Endothelial cell of coronary artery (primary cell): ENCODE measurements around the gene ATP2B2. TPM values are rescaled to one million over a fixed set of nuclear protein-coding genes. Genes with fewer than 3 reads are reported as not detected.

Experiments
- total RNA-seq: library from RNA; depleted of rRNA; stranded (reverse); fragments of >200 nt; gene quantifications from 2 replicates; pipeline ENCODE4 v1.2.3, GENCODE V29; 2014

ATP2B2 gene
- total RNA-seq: not detected in 2 replicates

DNA sequence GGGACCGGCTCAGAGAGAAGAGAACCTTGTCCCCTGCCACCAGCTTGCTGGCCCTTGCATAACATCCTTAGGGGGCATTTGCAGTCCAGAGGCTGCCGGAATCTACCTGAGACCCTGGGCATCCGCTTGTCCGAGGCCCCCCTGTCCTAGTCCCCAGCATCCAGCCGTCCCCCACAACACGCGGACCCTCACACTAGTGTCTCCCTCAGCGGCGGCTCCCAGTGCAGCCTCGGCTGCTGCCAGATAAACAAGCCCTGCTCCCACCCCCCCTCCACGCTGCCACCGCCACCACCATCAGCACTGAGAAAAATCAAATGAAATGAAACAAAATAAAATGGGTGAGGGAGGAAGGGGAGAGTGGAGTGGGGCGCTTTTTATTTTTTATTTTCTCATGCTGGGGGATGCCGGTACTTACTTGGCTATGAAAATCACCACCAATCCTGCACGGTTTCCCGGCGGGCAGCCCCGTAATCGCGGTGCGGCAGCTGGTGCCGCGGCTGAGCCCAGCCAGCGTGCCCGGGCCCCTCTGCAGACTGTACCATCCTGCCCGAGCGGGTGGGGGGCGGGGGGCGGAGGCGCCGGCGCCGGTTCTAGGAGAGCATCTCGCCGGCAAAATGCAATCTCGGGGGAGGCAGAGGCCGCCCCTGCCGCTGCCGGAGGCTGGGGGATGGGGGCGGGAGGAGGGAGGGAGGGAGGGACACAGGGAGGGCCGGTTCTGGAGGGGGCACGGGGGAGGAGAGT is at the start of gene ATP2B2:
Gene ATP2B2 (minus strand): TSS at position 537 of the 741 bp plus-strand sequence. CDS start 56,043 bp downstream, outside the sequence.

DNA sequence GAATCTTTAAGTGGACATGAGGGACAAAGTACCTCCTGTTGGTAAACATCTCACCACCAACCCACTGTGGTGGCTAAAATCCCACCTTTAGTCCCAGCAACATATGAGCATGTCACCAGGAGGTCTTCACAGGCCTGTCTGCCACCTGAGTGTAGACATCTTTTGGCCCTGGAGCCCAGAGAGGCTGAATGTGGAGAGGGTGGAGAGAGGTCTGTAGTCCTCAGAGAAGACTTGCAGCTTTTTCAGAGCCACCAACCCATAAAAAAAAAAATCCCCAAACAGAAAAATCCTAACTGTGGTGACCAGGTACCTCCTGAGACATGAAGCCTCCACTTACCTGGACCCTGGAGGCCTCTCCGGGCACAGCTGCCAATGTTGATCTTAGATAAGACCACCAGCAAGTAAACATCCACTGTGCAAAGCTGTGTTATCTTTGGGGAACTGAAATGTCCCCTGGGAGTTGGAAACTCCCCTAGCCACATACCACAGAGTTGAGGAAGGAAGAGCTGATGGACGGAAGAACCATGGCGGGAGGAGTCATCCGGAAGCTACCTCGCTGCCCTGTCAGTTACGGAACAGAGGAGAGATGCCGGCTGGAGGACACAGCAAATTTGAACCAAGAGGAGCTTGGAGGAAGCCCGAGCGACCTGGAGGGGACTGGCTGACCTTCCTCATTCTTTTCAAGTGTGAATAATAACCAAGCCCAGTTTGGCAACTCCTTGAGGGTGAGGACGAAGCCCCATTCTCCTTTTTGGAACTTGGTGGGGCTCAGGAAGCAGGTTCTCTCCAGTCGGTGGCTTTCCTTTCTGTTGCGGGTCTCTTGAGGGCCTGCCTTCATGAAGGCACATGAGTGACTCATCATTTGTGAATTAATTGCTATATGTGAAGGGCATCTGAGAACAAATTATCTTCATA is 212.6 kb downstream of the ATP2B2 start, which contains the start of gene GHRL:
Gene GHRL (minus strand): TSS at position 443 of the 915 bp plus-strand sequence. CDS start 2,767 bp downstream, outside the sequence.

Other genes starting within 250 kb of the ATP2B2 start
- gene GHRL, start 212.6 kb downstream of the ATP2B2 start, total RNA-seq: 0.09 TPM in 1 of 2 replicates, not detected in the other
- 332 and 405 TPM in 2 replicates for gene SEC13, start 184.5 kb downstream of the ATP2B2 start, total RNA-seq